ENCODE data around the gene TXNDC17.
"Not testable (repeated sequence)": the region's sequence is repeated elsewhere in the genome, so short reads cannot be mapped to it uniquely, and the experiment has no call there.

TXNDC17 gene

DNA sequence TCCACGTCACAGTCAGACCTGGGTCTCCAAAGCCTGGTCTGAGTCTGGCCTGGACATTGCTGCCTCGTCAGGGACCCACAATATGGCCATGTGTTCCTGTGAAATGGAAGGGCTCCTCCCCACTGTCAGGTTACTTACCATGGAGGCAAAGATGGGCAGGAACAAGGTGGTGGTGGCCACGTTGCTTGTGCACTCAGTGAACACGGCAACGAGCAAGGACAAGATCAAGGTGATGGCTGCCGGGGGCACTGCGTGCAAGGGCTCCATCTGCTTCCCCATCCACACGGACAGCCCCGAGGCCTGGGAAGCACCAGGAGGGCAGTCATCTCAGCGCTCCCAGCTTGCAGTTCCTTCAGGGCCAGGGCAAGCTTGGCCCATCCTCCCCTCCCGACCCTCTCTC is 49.8 kb downstream of the TXNDC17 start:
- TF ChIP-seq ZNF19 (tag by site-specific recombination; IDR thresholded peaks at IDR 0.05; ENCODE audit: low read depth), result no peak
- TF ChIP-seq, protein P1, sequence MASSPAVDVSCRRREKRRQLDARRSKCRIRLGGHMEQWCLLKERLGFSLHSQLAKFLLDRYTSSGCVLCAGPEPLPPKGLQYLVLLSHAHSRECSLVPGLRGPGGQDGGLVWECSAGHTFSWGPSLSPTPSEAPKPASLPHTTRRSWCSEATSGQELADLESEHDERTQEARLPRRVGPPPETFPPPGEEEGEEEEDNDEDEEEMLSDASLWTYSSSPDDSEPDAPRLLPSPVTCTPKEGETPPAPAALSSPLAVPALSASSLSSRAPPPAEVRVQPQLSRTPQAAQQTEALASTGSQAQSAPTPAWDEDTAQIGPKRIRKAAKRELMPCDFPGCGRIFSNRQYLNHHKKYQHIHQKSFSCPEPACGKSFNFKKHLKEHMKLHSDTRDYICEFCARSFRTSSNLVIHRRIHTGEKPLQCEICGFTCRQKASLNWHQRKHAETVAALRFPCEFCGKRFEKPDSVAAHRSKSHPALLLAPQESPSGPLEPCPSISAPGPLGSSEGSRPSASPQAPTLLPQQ (tag by site-specific recombination; IDR thresholded peaks at IDR 0.05), result no peak
- ChIA-PET CTCF (interaction anchor here (1.3 kb wide), 1 partner anchor 11 kb away, joined by 3 read pairs; no protein-coding TSS in a partner anchor), POLR2A (no interaction called here)
- Histone ChIP-seq H3K27ac (ENCODE audit: extremely low read depth, low read depth, low read length) (no peak overlapping the region), H3K4me3 (ENCODE audit: low read depth, low read length) (no peak overlapping the region), H3K36me3 (ENCODE audit: control insufficient read depth in 2 of 2, insufficient read depth in 1 of 2, low read length in 2 of 2) (no peaks in the 10 kb centered on the region), H3K9me3 (ENCODE audit: control insufficient read depth, insufficient read depth, low read depth, low read length) (no peaks in the 10 kb centered on the region), H3K4me1 (ENCODE audit: control insufficient read depth, insufficient read depth, low read length) (no peaks in the 10 kb centered on the region)

DNA sequence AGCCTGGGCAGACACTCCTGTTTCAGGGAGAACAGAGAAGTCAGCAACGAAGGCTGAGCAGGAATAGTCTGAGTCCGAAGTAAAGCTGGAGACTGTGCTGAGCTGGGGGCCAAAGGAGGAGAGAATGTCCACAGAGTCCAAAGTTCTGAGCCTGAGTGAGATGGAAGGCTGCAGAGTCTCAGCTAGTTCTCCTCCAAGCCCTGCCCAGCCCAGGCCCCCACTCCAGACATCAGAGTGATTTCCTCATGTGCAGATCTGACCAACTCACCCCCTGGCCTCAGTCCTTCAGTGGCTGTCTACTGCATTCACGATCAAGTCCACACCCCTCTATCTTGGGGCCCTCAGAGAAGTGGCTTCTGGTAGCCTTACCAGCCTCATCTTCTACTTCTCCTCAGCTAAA is 50.7 kb downstream of the TXNDC17 start:
- no peaks in the 10 kb centered on the region for H3K4me1 ChIP-seq (ENCODE audit: control insufficient read depth, insufficient read depth, low read length)
- no peaks in the 10 kb centered on the region for H3K9me3 ChIP-seq (ENCODE audit: control insufficient read depth, insufficient read depth, low read depth, low read length)
- TF ChIP-seq ZNF548 (tag by site-specific recombination; IDR thresholded peaks at IDR 0.05) (no peak), ZXDB (tag by site-specific recombination; IDR thresholded peaks at IDR 0.05) (no peak), ZNF121 (tag by site-specific recombination; IDR thresholded peaks at IDR 0.05) (no peak), ZNF114 (tag by site-specific recombination; IDR thresholded peaks at IDR 0.05) (no peak), ZNF132 (tag by site-specific recombination; IDR thresholded peaks at IDR 0.05; ENCODE audit: borderline replicate concordance) (no peak), ZNF530 (tag by site-specific recombination; IDR thresholded peaks at IDR 0.05; ENCODE audit: low read depth) (no peak), ZNF391 (tag by site-specific recombination; IDR thresholded peaks at IDR 0.05; ENCODE audit: borderline replicate concordance, low read depth) (no peak)
- TF ChIP-seq, protein P2, sequence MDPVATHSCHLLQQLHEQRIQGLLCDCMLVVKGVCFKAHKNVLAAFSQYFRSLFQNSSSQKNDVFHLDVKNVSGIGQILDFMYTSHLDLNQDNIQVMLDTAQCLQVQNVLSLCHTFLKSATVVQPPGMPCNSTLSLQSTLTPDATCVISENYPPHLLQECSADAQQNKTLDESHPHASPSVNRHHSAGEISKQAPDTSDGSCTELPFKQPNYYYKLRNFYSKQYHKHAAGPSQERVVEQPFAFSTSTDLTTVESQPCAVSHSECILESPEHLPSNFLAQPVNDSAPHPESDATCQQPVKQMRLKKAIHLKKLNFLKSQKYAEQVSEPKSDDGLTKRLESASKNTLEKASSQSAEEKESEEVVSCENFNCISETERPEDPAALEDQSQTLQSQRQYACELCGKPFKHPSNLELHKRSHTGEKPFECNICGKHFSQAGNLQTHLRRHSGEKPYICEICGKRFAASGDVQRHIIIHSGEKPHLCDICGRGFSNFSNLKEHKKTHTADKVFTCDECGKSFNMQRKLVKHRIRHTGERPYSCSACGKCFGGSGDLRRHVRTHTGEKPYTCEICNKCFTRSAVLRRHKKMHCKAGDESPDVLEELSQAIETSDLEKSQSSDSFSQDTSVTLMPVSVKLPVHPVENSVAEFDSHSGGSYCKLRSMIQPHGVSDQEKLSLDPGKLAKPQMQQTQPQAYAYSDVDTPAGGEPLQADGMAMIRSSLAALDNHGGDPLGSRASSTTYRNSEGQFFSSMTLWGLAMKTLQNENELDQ (tag by site-specific recombination; IDR thresholded peaks at IDR 0.05; ENCODE audit: low read depth), result no peak
- TF ChIP-seq, protein P3, sequence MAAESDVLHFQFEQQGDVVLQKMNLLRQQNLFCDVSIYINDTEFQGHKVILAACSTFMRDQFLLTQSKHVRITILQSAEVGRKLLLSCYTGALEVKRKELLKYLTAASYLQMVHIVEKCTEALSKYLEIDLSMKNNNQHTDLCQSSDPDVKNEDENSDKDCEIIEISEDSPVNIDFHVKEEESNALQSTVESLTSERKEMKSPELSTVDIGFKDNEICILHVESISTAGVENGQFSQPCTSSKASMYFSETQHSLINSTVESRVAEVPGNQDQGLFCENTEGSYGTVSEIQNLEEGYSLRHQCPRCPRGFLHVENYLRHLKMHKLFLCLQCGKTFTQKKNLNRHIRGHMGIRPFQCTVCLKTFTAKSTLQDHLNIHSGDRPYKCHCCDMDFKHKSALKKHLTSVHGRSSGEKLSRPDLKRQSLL (tag by site-specific recombination; IDR thresholded peaks at IDR 0.05), result no peak
- CTCF ChIA-PET, result interaction anchor here (1.8 kb wide), 1 partner anchor 10 kb away, joined by 5 read pairs; no protein-coding TSS in a partner anchor
- H3K27ac ChIP-seq (ENCODE audit: extremely low read depth, low read depth, low read length), result no peak overlapping the region
- H3K4me3 ChIP-seq (ENCODE audit: low read depth, low read length), result no peak overlapping the region
- H3K36me3 ChIP-seq (ENCODE audit: control insufficient read depth in 2 of 2, insufficient read depth in 1 of 2, low read length in 2 of 2), result no peaks in the 10 kb centered on the region
- POLR2A ChIA-PET, result no interaction called here

DNA sequence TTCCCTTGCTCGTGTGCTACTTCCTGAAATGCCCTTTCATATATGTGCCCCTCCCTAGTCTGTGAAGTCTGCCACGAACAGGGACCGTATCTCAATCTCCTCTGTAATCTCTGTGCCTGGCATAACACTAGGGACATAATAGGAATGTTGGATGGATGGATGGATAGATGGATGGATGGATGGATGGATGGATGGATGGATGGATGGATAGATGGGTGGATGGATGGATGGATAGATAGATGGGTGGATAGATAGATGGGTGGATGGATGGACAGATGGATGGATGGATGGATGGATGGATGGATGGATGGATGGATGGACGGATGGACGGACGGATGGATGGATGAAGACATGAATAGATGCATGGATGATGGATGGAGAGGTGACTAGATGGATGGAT is 51.1 kb downstream of the TXNDC17 start:
- H3K27ac ChIP-seq (ENCODE audit: extremely low read depth, low read depth, low read length); H3K9me3 ChIP-seq (ENCODE audit: control insufficient read depth, insufficient read depth, low read depth, low read length); POLR2A ChIA-PET; H3K4me1 ChIP-seq (ENCODE audit: control insufficient read depth, insufficient read depth, low read length); H3K4me3 ChIP-seq (ENCODE audit: low read depth, low read length); H3K36me3 ChIP-seq (ENCODE audit: control insufficient read depth in 2 of 2, insufficient read depth in 1 of 2, low read length in 2 of 2): not testable (repeated sequence)
- CTCF ChIA-PET, result interaction anchor here (1.8 kb wide), 1 partner anchor 10 kb away, joined by 5 read pairs; no protein-coding TSS in a partner anchor
- TF ChIP-seq ZBTB17 (tag by site-specific recombination; IDR thresholded peaks at IDR 0.05) (peak; percentile 97), ZNF366 (tag by site-specific recombination; conservative IDR thresholded peaks at IDR 0.05) (peak; percentile 99)
